HG03159 (cell line): ENCODE results near the gene PUS7.
A peak's percentile ranks its signal among the peaks of the same experiment; 100 is the strongest.
"Not testable (repeated sequence)": the region's sequence is repeated elsewhere in the genome, so short reads cannot be mapped to it uniquely, and the experiment has no call there.

Source experiments
- ATAC-seq: cut with Tn5 transposase; IDR thresholded peaks from one replicate; pipeline ENCODE4 v1.9.1; 2021; ENCODE audit warnings: mild to moderate bottlenecking, moderate library complexity; ENCODE audit not compliant: unreplicated experiment

PUS7 gene, protein sequence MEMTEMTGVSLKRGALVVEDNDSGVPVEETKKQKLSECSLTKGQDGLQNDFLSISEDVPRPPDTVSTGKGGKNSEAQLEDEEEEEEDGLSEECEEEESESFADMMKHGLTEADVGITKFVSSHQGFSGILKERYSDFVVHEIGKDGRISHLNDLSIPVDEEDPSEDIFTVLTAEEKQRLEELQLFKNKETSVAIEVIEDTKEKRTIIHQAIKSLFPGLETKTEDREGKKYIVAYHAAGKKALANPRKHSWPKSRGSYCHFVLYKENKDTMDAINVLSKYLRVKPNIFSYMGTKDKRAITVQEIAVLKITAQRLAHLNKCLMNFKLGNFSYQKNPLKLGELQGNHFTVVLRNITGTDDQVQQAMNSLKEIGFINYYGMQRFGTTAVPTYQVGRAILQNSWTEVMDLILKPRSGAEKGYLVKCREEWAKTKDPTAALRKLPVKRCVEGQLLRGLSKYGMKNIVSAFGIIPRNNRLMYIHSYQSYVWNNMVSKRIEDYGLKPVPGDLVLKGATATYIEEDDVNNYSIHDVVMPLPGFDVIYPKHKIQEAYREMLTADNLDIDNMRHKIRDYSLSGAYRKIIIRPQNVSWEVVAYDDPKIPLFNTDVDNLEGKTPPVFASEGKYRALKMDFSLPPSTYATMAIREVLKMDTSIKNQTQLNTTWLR

DNA sequence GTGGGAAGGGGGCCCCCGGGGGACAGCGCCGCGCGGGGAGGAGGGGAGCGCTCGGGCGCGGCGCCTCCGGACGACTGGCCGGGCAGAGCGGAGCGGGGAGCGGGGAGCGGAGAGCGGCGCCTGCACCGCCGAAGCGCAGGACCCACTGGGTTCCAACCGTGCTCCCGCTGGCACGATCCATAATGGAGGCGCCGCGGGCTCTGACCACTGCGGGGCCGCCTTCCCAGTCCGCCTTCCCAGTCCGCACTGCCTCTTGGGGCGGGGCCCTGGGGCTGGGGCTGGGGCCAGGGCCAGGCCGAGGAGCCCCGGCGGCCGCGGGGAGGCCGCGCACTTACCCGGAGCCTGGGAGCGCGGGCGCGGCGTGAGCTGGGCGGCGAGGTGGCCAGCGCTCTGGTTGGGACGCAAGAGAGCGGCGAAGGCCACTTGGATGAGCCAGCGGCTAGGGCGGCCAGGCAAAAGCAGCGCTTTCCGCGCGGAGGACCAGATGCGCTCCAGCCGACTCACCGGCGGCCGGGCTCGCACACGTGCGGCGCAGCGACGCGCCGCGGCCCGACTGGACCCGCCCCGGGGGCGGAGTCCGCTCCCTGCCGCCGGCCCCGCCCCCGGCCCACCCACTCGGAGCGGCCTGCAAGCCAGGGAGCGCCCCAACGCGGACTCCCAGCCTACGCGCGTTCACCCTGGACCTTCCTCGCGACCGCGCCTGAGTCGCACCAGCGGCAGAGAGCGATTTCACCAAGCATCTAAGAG, at the start of gene PUS7:
Gene PUS7, minus strand, starts transcription at position 555 of the 747 bp plus-strand sequence. CDS start 13,759 bp downstream, outside the sequence.
- ATAC-seq = peak; percentile 85

- no peak for ATAC-seq
These were observed 45.8 kb upstream of the PUS7 start for GRCh38 chr7:105567821-105568220.

- no peak for ATAC-seq
These were observed 45.0 kb upstream of the PUS7 start for GRCh38 chr7:105567024-105567423.

DNA sequence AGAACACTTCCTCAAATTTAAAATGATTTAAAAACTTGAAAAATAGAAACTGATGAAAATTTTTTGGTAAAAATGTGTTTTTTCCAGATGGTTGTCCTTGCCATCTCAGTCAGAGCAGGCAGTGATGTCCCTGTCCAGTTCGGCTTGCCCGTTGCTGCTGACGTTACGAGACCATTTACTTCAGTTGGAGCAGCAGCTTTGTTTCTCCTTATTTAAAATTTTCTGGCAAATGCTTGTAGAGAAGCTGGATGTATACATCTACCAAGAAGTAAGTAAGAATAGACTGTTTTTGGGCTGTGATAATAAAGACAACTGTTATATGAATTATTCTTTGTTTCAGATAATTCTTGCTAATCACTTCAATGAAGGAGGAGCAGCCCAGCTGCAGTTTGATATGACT, 43.1 kb upstream of the PUS7 start:
- no peak for ATAC-seq

DNA sequence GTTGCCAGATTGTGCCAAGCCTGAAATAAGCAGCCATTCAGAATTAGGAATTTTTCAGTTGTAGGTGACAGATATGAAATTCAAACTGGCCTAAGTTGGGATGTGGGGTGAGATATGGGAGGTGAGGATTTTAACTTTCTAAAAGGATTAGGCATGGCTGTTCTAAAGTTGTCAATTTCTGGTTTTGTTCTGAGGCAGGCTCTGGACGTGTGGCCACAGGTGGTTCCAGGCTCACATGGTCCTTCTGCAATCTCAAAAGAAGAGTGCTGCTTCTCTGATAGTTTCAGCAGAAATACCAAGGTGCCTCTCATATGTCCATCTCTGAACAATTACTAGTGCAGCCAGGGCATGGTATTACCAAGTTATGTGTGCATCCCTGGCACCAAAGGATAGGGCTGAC, 37.9 kb upstream of the PUS7 start:
- ATAC-seq = no peak

GRCh38 chr7:105538339-105538738, 16.3 kb upstream of the PUS7 start:
- ATAC-seq = no peak

- no peak for ATAC-seq
These were observed 10.8 kb upstream of the PUS7 start for GRCh38 chr7:105532709-105533460.

DNA sequence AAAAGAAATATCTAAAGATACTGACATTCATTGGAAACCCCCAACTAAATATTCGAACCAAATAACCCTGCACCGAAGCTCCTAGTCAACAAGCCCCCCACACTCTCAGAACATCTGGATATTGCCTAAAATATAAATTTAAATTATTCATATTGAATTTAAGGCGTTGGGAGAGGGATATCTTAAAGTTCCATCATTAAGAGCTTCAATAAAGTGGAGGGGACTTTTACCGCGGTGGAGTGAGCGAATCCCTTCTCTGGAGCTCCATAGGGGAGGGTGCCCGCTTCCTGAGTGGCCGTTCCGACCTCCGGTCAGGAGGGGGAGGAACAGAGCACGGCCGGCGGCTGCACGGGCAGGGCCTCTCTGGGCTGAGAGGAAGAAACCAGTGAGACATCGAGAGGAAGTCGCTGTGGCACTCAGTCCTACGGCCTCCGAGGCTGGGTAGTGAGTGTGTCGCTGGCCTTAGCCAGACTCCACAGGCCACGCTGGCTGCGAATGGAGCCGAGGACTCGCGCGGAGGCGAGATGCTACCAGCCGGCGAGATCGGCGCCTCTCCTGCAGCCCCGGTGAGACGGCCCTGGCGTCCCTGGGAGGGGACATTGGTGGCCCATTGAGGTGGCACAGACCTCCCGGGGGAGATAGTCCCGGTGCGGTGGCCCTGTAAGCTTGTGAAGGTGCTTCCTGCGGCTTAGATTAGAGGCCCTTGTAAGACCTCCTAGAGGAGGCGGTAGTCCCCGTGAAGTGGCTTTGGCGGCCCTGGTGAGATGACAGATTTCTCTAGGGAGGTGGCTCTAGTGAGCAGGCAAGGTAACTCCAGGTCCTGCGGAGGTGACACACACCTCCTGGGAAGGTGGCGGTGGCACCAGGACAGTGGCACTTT, 10.0 kb upstream of the PUS7 start, which contains the start of gene RINT1:
Gene RINT1, plus strand, starts transcription at position 410 of the 880 bp plus-strand sequence. Its CDS starts 115 bp downstream, at position 525.
- peak; percentile 92 for ATAC-seq

DNA sequence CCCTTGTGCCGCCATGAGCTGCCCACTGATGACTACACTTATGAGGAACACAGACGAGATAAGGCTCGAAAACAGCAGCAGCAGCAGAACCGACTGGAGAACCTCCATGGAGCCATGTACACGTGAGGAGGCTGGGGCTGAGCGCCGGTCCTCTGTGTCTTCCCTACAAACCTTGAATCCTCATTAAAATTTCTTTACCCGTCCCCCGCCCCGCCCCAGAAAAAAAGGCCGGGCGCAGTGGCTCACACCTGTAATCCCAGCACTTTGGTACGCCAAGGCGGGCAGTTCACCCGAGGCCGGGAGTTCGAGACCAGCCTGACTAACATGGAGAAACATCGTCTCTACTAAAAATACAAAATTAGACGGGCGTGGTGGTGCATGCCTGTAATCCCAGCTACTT, 8.5 kb upstream of the PUS7 start:
- no peak for ATAC-seq

DNA sequence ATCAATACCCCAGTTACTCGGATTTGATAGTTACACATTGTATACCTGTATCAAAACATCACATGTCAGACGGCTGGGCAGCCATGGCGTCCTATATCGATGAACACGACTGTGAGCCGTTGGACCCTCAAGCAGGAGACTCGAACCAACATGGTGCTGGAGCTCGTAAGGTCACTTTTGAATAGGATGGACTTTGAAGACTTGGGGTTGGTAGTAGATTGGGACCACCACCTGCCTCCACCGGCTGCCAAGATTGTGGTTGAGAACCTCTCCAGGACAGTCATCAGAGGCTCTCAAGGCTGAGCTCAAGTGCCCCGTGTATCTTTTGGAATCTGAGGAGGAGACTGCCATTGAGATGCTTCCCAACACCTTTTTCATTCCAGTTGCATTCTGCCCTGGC, 8.1 kb upstream of the PUS7 start:
- ATAC-seq = no peak

- ATAC-seq = not testable (repeated sequence)
These were observed 5.7 kb upstream of the PUS7 start for GRCh38 chr7:105527737-105528136.

DNA sequence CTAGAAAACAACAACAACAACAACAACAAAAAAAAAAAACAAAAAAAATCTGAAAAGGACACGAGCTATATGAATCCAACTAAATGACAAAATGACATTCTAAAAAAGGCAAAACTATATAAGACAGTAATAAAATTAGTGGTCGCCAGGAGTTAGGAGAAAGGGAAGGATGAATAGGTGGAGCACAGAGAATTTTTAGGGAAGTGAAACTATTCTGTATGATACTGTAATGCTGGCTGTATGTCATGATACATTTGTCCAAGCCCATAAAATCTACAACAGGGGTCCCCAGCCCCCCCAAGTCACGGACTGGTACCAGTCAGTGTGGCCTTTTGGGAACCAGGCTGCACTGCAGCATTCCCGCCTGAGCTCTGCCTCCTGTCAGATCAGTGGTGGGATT, 2.8 kb upstream of the PUS7 start:
- ATAC-seq = no peak

GRCh38 chr7:105524423-105524822, 2.4 kb upstream of the PUS7 start:
- not testable (repeated sequence) for ATAC-seq

GRCh38 chr7:105521027-105521716, 899 bp downstream of the PUS7 start:
- peak; percentile 32 for ATAC-seq

- ATAC-seq = not testable (repeated sequence)
These were observed 1.5 kb downstream of the PUS7 start for GRCh38 chr7:105520620-105521019.

DNA sequence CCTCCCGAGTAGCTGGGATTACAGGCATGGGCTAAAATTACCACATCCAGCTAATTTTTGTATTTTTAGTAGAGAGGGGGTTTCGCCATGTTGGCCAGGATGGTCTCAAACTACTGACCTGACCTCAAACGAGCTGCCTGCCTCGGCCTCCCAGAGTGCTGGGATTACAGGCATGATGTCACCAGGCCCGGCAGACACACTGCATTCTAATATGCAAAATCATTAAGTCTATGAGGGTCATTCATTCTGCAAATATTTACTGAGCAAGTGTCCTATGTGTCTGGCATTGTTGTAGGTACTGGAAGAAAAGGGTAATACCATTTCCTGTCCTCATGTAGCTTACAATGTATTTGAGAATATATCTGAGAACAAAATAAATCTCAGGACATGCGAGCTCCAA, 2.7 kb downstream of the PUS7 start:
- ATAC-seq = no peak

DNA sequence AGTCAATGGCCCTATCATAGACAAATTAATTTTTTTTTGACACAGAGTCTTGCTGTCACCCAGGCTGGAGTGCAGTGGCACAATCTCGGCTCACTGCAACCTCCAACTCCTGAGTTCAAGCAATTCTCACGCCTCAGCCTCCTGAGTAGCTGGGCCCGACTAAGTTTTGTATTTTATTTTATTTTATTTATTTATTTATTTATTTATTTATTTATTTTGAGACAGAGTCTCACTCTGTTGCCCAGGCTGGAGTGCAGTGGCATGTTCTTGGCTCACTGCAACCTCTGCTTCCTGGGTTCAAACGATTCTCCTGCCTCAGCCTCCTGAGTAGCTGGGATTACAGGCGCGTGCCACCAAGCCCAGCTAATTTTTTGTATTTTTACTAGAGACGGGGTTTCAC, 6.5 kb downstream of the PUS7 start:
- not testable (repeated sequence) for ATAC-seq

- ATAC-seq = no peak
These were observed 9.0 kb downstream of the PUS7 start for GRCh38 chr7:105512926-105513526.

- no peak for ATAC-seq
These were observed 9.7 kb downstream of the PUS7 start for GRCh38 chr7:105512415-105512814.
